Myocyte (in vitro differentiated cells): ENCODE data around the gene PEX11G. TPM values are rescaled to one million over a fixed set of nuclear protein-coding genes. Genes with fewer than 3 reads are reported as not detected.
"Not testable (repeated sequence)": the region's sequence is repeated elsewhere in the genome, so short reads cannot be mapped to it uniquely, and the experiment has no call there.

Source experiments
- DNase-seq: peaks from one replicate; pipeline ENCODE4 v3.0.0-alpha.2; 2012; ENCODE audit warnings: low read depth
- total RNA-seq: library from RNA; depleted of rRNA; stranded (reverse); fragments of >200 nt; gene quantifications from 2 replicates; pipeline ENCODE4 v1.2.3, GENCODE V29; 2014

PEX11G gene
- total RNA-seq, 1 donor from 2014 or later, result 2.4 TPM

GRCh38 chr19:7469669-7470285 lies 19.1 kb downstream of the PEX11G start:
- peak; percentile 57 for DNase-seq

- DNase-seq, result no peak
Measured at GRCh38 chr19:7468840-7469239, 20.0 kb downstream of the PEX11G start.

GRCh38 chr19:7467009-7467989 lies 21.5 kb downstream of the PEX11G start:
- no peak for DNase-seq

- DNase-seq, result no peak
Measured at GRCh38 chr19:7463575-7463974, 25.3 kb downstream of the PEX11G start.

GRCh38 chr19:7461841-7462629 lies 26.8 kb downstream of the PEX11G start:
- DNase-seq, result no peak

- no peak for DNase-seq
Measured at GRCh38 chr19:7460562-7460966, 28.3 kb downstream of the PEX11G start.

- no peak for DNase-seq
Measured at GRCh38 chr19:7459773-7460172, 29.1 kb downstream of the PEX11G start.

GRCh38 chr19:7458675-7459074 lies 30.2 kb downstream of the PEX11G start:
- DNase-seq, result peak; percentile 18

GRCh38 chr19:7456964-7457541 lies 31.8 kb downstream of the PEX11G start:
- DNase-seq, result no peak

GRCh38 chr19:7455600-7456296 lies 33.1 kb downstream of the PEX11G start:
- DNase-seq, result no peak

GRCh38 chr19:7454998-7455397 lies 33.8 kb downstream of the PEX11G start:
- no peak for DNase-seq

- no peak for DNase-seq
Measured at GRCh38 chr19:7450243-7451223, 38.3 kb downstream of the PEX11G start.

- DNase-seq, result not testable (repeated sequence)
Measured at GRCh38 chr19:7449391-7450070, 39.3 kb downstream of the PEX11G start.

GRCh38 chr19:7447648-7448047 lies 41.2 kb downstream of the PEX11G start:
- DNase-seq, result no peak

- DNase-seq, result no peak
Measured at GRCh38 chr19:7445104-7445503, 43.7 kb downstream of the PEX11G start.

GRCh38 chr19:7444042-7444441 lies 44.8 kb downstream of the PEX11G start:
- DNase-seq, result no peak

GRCh38 chr19:7442423-7442822 lies 46.4 kb downstream of the PEX11G start:
- DNase-seq, result peak; percentile 17

- no peak for DNase-seq
Measured at GRCh38 chr19:7441468-7442146, 47.2 kb downstream of the PEX11G start.
